Suprapubic skin (tissue), 3 donors: ENCODE measurements around the gene SLIT1.

ENCODE experiments used
- POLR2AphosphoS5 ChIP-seq, 3 donors: sonication (generic); formaldehyde crosslinking; IDR thresholded peaks; one replicate each; pipeline ENCODE4 v1.6.1; 2017; ENCODE audit warnings: antibody characterized with exemption in 3 of 3
- TF ChIP-seq, protein P1 (sequence below), 2 donors: fragments of 200-600 bp in 1 of 2; fragments of 450-650 bp in 1 of 2; sonication (generic) in 1 of 2; IDR thresholded peaks; one replicate each; pipeline ENCODE4 v1.5.1; 2016 to 2019; ENCODE audit warnings: antibody characterized with exemption in 2 of 2, mild to moderate bottlenecking in 1 of 2, moderate library complexity in 1 of 2

DNA sequence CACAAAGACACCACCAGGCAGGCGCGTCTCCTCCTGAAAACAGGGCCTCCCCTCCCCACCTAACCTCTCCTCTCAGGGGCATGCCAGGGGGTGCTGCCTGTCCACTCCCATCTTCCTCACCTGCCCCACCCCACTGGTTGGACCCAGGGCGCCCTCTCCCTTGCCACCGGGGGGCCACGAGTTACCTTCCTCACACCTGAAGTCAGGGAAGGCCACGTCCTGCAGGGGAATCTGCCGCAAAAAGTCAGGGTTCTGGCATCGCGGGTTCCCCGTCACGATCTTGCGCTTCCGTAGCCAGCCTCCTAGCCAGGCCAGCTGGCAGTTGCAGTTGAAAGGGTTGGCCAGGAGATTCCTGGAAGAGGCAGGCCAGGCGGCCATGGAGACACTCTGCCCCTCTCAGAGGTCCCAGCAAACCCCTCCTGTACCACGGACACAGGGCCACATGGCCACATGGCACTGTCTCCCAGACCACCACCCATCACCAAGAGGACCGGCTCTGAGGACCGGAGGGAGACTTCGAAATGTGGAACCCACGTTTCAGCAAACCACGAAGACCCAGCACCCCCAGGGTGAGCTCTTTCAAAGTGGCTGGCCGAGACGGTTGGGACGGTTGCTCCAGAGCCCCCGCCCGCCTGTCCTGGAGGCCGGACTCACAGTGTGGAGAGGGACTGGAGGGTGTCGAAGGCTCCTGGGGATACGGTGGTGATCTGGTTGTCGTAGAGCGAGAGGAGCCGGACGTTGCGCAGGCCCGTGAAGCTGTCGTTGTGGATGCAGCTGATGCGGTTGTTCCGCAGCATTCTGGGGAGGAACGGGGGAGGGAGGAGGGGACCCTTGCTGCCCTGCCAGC is 142.8 kb downstream of the SLIT1 start:
- no peak for TF ChIP-seq POLR2AphosphoS5 (IDR thresholded peaks at IDR 0.05)
- TF ChIP-seq, protein P1, sequence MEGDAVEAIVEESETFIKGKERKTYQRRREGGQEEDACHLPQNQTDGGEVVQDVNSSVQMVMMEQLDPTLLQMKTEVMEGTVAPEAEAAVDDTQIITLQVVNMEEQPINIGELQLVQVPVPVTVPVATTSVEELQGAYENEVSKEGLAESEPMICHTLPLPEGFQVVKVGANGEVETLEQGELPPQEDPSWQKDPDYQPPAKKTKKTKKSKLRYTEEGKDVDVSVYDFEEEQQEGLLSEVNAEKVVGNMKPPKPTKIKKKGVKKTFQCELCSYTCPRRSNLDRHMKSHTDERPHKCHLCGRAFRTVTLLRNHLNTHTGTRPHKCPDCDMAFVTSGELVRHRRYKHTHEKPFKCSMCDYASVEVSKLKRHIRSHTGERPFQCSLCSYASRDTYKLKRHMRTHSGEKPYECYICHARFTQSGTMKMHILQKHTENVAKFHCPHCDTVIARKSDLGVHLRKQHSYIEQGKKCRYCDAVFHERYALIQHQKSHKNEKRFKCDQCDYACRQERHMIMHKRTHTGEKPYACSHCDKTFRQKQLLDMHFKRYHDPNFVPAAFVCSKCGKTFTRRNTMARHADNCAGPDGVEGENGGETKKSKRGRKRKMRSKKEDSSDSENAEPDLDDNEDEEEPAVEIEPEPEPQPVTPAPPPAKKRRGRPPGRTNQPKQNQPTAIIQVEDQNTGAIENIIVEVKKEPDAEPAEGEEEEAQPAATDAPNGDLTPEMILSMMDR (IDR thresholded peaks at IDR 0.05), result no peak
